CD4-positive, alpha-beta T cell treated with Interleukin-17A for 1 hour (primary cell): ENCODE data around the gene TMEM242.

Experiments used
- DNase-seq: peaks from one replicate; pipeline ENCODE4 v3.0.0-alpha.2; 2020

TMEM242 gene

GRCh38 chr6:157287247-157287850 lies 36.0 kb downstream of the TMEM242 start:
- DNase-seq: no peak

- DNase-seq: no peak
Measured at GRCh38 chr6:157285422-157285779, 37.9 kb downstream of the TMEM242 start.

DNA sequence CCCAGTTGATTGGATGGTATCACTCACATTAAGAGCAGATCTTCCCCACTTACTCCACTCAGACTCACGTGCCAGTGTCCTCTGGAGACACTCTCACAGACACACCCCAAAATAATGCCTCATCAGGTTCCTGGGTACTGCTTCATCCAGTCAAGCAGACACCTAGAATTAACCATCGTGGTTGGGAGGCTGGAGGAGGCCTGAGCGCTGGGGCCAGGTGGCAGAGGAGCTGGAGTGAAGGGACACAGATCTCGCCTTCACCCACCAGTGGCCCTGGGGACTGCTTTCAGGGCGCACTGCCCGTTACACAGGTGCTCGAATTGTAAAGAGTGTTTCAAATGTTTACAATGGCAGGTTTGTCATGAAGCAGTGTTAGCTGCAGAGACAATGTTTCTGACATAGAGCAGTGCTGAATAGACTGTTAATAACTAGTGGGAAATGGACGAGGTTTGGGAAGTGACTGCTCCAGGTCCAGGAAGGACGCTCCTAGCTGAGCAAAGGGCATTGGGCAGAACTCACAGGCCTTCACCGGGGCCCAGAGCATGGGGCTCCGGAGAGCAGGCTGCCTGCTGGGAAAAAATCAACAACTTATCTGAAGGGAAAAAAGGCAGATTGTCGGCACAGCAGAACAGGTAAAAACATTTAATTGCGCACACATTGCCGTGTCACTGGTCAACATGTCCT lies 38.4 kb downstream of the TMEM242 start:
- DNase-seq: no peak

GRCh38 chr6:157283900-157284737 lies 39.2 kb downstream of the TMEM242 start:
- DNase-seq: no peak

GRCh38 chr6:157283330-157283898 lies 39.9 kb downstream of the TMEM242 start:
- DNase-seq: no peak

DNA sequence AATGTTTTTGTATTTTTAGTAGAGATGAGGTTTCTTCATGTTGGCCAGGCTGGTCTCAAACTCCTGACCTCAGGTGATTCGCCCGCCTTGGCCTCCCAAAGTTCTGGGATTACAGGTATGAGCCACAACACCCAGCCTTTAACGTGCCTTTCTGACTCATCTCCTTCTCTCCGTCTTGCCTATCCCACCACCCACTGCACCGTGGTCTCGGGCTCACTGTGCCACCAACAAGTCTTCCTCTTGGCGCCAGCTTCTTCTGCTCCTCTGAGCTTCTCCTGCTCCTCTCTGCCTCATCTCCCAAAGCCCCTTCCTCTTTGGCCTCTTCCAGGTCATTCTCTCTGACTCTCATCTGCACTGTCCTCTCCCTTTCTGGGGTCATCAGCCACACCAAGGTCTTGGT lies 41.0 kb downstream of the TMEM242 start:
- DNase-seq: no peak

- no peak for DNase-seq
Measured at GRCh38 chr6:157281570-157281969, 41.7 kb downstream of the TMEM242 start.

DNA sequence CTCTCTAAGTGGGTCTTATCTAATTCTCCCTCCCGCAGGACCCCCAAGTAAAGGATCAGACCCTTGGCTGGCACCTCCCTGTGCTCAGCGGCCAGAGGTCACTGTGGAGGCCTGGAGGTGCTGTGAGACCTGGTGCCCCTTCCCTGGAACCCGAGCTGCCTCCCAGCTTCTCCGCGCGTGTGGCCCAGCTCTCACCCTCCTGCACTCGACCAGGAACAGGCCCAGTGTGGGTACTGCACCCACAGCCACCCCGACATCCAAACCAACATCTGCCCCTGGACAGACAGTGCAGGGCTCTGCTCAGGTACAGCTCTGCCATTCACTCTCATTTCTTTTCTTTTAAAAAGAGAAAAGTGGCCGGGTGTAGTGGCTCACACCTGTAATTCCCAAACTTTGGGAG lies 42.4 kb downstream of the TMEM242 start:
- DNase-seq: no peak

DNA sequence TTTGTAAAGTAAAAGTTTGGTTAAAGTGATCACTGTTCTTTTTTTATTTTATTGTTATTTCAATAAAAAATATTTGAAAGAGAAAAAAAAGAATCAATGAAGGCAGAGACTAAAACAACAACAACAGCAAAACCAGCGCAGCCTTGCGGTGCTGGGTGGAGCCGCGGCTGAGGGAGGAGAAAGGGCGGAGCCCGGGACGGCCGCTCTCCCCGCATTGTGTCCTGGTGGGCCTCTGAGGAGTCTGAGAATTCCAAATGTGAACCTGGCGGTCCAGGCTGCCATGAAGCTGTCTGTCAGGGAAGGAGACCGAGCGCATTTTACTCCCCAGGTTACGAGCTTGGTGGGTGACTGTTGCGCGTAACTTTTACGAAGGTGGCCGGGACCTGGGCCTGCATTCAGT lies 43.2 kb downstream of the TMEM242 start:
- no peak for DNase-seq

DNA sequence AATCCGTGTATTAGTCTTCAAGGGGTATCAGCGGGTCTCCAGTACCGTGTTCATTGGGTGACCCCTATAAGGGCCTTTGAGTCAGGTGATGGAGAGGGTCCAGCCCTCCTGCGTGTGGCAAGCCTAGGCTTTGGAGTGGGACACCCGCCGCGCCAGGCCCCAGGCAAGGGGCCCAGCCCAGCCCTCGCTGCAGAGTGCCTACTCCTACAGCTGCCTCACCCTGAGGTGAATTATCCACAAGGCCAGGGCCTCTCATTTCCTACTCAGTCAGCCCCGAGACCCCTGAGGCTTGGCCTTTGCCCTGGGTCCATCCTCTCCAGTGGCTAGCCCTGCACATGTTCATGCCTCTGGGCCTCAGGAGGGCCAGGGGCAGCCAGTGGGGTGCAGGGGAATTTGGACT lies 45.1 kb downstream of the TMEM242 start:
- DNase-seq: no peak

GRCh38 chr6:157276731-157277130 lies 46.6 kb downstream of the TMEM242 start:
- DNase-seq: no peak

DNA sequence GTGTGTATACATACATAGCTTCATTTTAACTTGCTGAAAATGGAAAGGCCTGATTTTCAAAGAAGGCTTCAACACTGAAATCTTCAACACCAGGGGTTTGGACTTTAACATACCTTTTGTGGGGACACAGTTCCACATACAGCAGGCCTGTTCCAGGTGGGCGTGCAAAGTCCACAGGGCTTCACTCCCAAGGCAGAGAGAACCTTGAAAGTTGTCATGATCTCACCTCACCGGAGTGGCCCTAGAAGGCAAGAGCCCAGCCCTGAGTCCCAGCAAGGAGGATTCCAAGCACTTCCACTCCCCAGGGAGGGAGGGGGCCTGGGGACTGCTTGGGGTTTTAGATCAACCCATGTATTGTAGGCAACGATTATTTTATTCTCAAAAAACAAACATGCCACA lies 47.2 kb downstream of the TMEM242 start:
- DNase-seq: no peak

- peak; percentile 83 for DNase-seq
Measured at GRCh38 chr6:157274471-157275226, 48.7 kb downstream of the TMEM242 start.

- DNase-seq: peak; percentile 78
Measured at GRCh38 chr6:157273756-157274470, 49.4 kb downstream of the TMEM242 start.

- peak; percentile 50 for DNase-seq
Measured at GRCh38 chr6:157272866-157273755, 50.2 kb downstream of the TMEM242 start.

GRCh38 chr6:157272372-157272771 lies 50.9 kb downstream of the TMEM242 start:
- DNase-seq: no peak

DNA sequence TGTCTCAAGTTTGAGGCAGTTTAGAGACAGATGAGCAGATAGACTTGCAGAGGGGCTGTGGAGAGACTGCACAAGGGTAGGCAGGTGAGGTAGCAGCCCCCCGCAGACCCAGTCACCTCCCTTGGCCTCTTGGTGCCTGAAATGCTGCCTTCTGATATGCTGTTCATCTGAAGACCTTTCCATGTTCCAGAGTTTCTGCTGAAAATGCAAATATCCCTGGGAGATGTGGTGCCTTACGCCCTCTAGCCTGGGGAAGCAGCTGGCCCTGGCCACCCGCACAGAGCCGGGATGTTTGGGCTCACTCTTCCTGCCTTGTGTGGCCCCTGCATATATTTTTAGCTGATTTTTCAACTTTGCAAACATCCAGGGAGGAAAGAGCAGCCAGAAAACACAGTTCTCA lies 51.4 kb downstream of the TMEM242 start:
- no peak for DNase-seq

GRCh38 chr6:157271441-157271840 lies 51.9 kb downstream of the TMEM242 start:
- no peak for DNase-seq

GRCh38 chr6:157270916-157271315 lies 52.4 kb downstream of the TMEM242 start:
- DNase-seq: no peak

DNA sequence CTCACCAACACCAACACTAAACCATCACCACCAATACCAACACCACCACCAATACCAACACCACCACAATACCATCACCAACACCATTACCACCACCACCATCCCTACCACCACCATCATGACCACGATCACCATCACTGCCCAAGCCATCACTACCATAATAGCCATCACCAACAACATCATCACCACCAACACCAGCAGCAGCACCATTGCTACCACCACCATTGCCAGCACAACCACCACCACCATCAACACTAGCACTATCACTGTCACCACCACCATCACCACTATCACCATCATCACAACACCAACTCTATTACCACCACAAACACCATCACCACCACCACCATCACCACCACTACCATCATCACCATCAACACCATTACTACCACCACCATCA lies 53.0 kb downstream of the TMEM242 start:
- DNase-seq: no peak

GRCh38 chr6:157269261-157269794 lies 54.0 kb downstream of the TMEM242 start:
- DNase-seq: no peak
